H9 (cell line): ENCODE results near the gene SLC22A15. TPM values are rescaled to one million over a fixed set of nuclear protein-coding genes. Genes with fewer than 3 reads are reported as not detected.
A peak's percentile ranks its signal among the peaks of the same experiment; 100 is the strongest.

Experiments
- DNase-seq: peaks from one replicate; pipeline ENCODE4 v3.0.0-alpha.2; 2017
- H2AFZ ChIP-seq: one replicate; pipeline ENCODE4 v1.6.1; 2013; ENCODE audit warnings: mild to moderate bottlenecking, low read length, control low read depth, moderate library complexity
- H2AK5ac ChIP-seq: 2 replicates; pipeline ENCODE4 v1.6.1; 2013; ENCODE audit warnings: low read length, control low read depth, mixed read lengths; ENCODE audit not compliant: insufficient read length
- H2BK120ac ChIP-seq: one replicate; pipeline ENCODE4 v1.6.1; 2013; ENCODE audit warnings: low read depth, mild to moderate bottlenecking, low read length, control low read depth, inconsistent platforms; ENCODE audit not compliant: poor library complexity, severe bottlenecking
- H2BK12ac ChIP-seq: 2 replicates; pipeline ENCODE4 v1.6.1; 2013; ENCODE audit warnings: low read length, control low read depth, mixed read lengths, low read depth; ENCODE audit not compliant: insufficient read length
- H2BK15ac ChIP-seq: 2 replicates; pipeline ENCODE4 v1.6.1; 2013; ENCODE audit warnings: low read depth, low read length, control low read depth
- H2BK20ac ChIP-seq: one replicate; pipeline ENCODE4 v1.6.1; 2013; ENCODE audit warnings: low read depth, mild to moderate bottlenecking, low read length, control low read depth, inconsistent platforms; ENCODE audit not compliant: poor library complexity, severe bottlenecking
- H2BK5ac ChIP-seq: 2 replicates; pipeline ENCODE4 v1.6.1; 2013; ENCODE audit warnings: low read length, control low read depth, mixed read lengths; ENCODE audit not compliant: insufficient read length
- H3K14ac ChIP-seq: 2 replicates; pipeline ENCODE4 v1.6.1; 2013; ENCODE audit warnings: low read length, control low read depth; ENCODE audit not compliant: insufficient read depth
- H3K18ac ChIP-seq: 2 replicates; pipeline ENCODE4 v1.6.1; 2013; ENCODE audit warnings: low read depth, mild to moderate bottlenecking, mixed read lengths, low read length, control low read depth; ENCODE audit not compliant: insufficient read length
- H3K23ac ChIP-seq: 2 replicates; pipeline ENCODE4 v1.6.1; 2013; ENCODE audit warnings: low read length, control low read depth, mixed read lengths, low read depth; ENCODE audit not compliant: insufficient read length
- H3K23me2 ChIP-seq: 2 replicates; pipeline ENCODE4 v1.6.1; 2013; ENCODE audit warnings: low read depth, mild to moderate bottlenecking, mixed read lengths, low read length, control low read depth; ENCODE audit not compliant: insufficient read length, poor library complexity, severe bottlenecking
- H3K27ac ChIP-seq: 2 replicates; pipeline ENCODE4 v1.5.1; 2013; ENCODE audit warnings: low read length, control low read depth, mixed read lengths, low read depth; ENCODE audit not compliant: insufficient read length
- H3K27me3 ChIP-seq: 2 replicates; pipeline ENCODE4 v1.6.1; 2013; ENCODE audit warnings: low read length, control low read depth, inconsistent platforms; ENCODE audit not compliant: insufficient read depth
- H3K4ac ChIP-seq: 2 replicates; pipeline ENCODE4 v1.6.1; 2013; ENCODE audit warnings: low read depth, mild to moderate bottlenecking, control low read depth, inconsistent platforms, low read length, moderate library complexity
- H3K4me1 ChIP-seq: 2 replicates; pipeline ENCODE4 v1.6.1; 2013; ENCODE audit warnings: low read length, control low read depth, inconsistent platforms; ENCODE audit not compliant: insufficient read depth
- H3K4me2 ChIP-seq: 2 replicates; pipeline ENCODE4 v1.6.1; 2013; ENCODE audit warnings: low read length, control low read depth, mixed read lengths; ENCODE audit not compliant: insufficient read length, insufficient read depth
- H3K56ac ChIP-seq: 2 replicates; pipeline ENCODE4 v1.6.1; 2013; ENCODE audit warnings: low read depth, mild to moderate bottlenecking, mixed read lengths, low read length, control low read depth; ENCODE audit not compliant: insufficient read length
- H3K79me1 ChIP-seq: 2 replicates; pipeline ENCODE4 v1.6.1; 2013; ENCODE audit warnings: low read depth, mild to moderate bottlenecking, moderate library complexity, low read length, control low read depth, inconsistent platforms; ENCODE audit not compliant: insufficient read depth, poor library complexity, severe bottlenecking
- H3K79me2 ChIP-seq: 2 replicates; pipeline ENCODE4 v1.6.1; 2013; ENCODE audit warnings: low read length, control low read depth, inconsistent platforms; ENCODE audit not compliant: insufficient read depth
- H3K9ac ChIP-seq: 2 replicates; pipeline ENCODE4 v1.6.1; 2013; ENCODE audit warnings: low read length, control low read depth, mixed read lengths; ENCODE audit not compliant: insufficient read length; ENCODE audit errors: extremely low read depth
- H3K9me3 ChIP-seq: one replicate; pipeline ENCODE4 v1.6.1; 2013; ENCODE audit warnings: low read depth, low read length, inconsistent platforms; ENCODE audit not compliant: control insufficient read depth
- H3T11ph ChIP-seq: one replicate; pipeline ENCODE4 v1.6.1; 2013; ENCODE audit warnings: mild to moderate bottlenecking, low read length, control low read depth, inconsistent platforms
- H4K20me1 ChIP-seq: one replicate; pipeline ENCODE4 v1.6.1; 2013; ENCODE audit not compliant: control insufficient read depth, insufficient read length, insufficient read depth
- H4K5ac ChIP-seq: 2 replicates; pipeline ENCODE4 v1.6.1; 2013; ENCODE audit warnings: low read depth, mild to moderate bottlenecking, mixed read lengths, low read length, control low read depth; ENCODE audit not compliant: insufficient read length
- H4K8ac ChIP-seq: replicated peaks from 2 replicates; pipeline ENCODE4 v1.6.1; 2013; ENCODE audit warnings: low read length, control low read depth, mixed read lengths, low read depth; ENCODE audit not compliant: insufficient read length
- H4K91ac ChIP-seq: 2 replicates; pipeline ENCODE4 v1.6.1; 2013; ENCODE audit warnings: low read depth, mild to moderate bottlenecking, moderate library complexity, mixed read lengths, low read length, control low read depth; ENCODE audit not compliant: insufficient read length
- H3K27ac Mint-ChIP-seq, 3 experiments: 2 replicates in 2 of 3; 3 replicates in 1 of 3; pipeline ENCODE4 v1.8.0; 2020 to 2021; ENCODE audit warnings: mixed read lengths in 3 of 3, mild to moderate bottlenecking in 1 of 3, moderate library complexity in 1 of 3
- H3K27me3 Mint-ChIP-seq: 2 replicates; pipeline ENCODE4 v1.8.0; 2021; ENCODE audit warnings: low read depth, mild to moderate bottlenecking, moderate library complexity, mixed read lengths
- H3K36me3 Mint-ChIP-seq, 3 experiments: 2 replicates in 2 of 3; 3 replicates in 1 of 3; pipeline ENCODE4 v1.8.0; 2020 to 2021; ENCODE audit warnings: low read depth in 3 of 3, mixed read lengths in 3 of 3; ENCODE audit not compliant: insufficient read depth in 1 of 3
- H3K4me1 Mint-ChIP-seq, 2 experiments: 2 replicates each; pipeline ENCODE4 v1.8.0; 2020; ENCODE audit warnings: mixed read lengths in 2 of 2
- H3K4me3 Mint-ChIP-seq, 2 experiments: 2 replicates in 1 of 2; 3 replicates in 1 of 2; pipeline ENCODE4 v1.8.0; 2020 to 2021; ENCODE audit warnings: mild to moderate bottlenecking in 2 of 2, mixed read lengths in 2 of 2, moderate library complexity in 1 of 2
- H3K9me3 Mint-ChIP-seq, 2 experiments: 2 replicates in 1 of 2; 3 replicates in 1 of 2; pipeline ENCODE4 v1.8.0; 2020; ENCODE audit warnings: mild to moderate bottlenecking in 2 of 2, mixed read lengths in 2 of 2, moderate library complexity in 1 of 2
- WGBS: extraction: QIAGEN DNeasy Blood & Tissue Kit; methylation state at CpG from one replicate; pipeline ENCODE4 v1.1.7; 2013; ENCODE audit warnings: missing lambda C conversion rate, low lambda C conversion rate, mixed read lengths; ENCODE audit not compliant: insufficient read length; ENCODE audit errors: extremely low coverage; 5-methylcytosine and 5-hydroxymethylcytosine counted together
- total RNA-seq: library from RNA; stranded (reverse); gene quantifications from 2 replicates; pipeline ENCODE4 v1.2.1, GENCODE V29; 2021
- TF ChIP-seq, protein P1 (sequence below): fragments of 200-600 bp; sonication (generic); conservative IDR thresholded peaks from 3 replicates; pipeline ENCODE4 v1.8.0; 2021; ENCODE audit warnings: antibody characterized with exemption, mild to moderate bottlenecking

The SLC22A15 gene
- total RNA-seq, 1 experiment from 2014 or later: 3.2 TPM

DNA sequence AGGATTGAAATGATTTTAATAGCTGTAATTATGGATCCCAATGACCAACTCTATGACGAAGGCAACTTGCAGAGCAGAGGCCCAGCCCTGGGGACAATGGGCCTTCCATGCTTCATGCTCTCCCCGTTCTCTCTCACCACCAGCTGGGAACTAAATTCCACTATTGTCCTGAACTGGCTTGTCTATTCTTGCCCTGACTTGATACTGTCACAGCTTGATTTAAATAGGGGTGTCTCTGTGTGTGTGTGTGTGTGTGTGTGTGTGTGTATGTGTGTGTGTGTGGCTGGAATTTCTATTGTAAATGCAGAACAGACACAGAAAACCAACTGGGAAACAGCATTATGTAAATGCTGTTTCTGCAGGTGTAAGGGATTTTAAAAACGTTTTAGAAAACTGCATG lies 57.0 kb downstream of the SLC22A15 start:
- Histone ChIP-seq H4K5ac (no peak overlapping the region), H3K79me1 (no peaks in the 10 kb centered on the region), H3T11ph (no peak overlapping the region), H2BK12ac (no peak overlapping the region), H3K79me2 (no peaks in the 10 kb centered on the region), H3K27me3 (no peaks in the 10 kb centered on the region), H3K9ac (no peak overlapping the region), H4K91ac (no peak overlapping the region), H2BK15ac (no peak overlapping the region), H2AK5ac (no peak overlapping the region), H4K8ac (no peak overlapping the region), H2BK20ac (no peak overlapping the region), H3K18ac (no peak overlapping the region), H3K4me2 (no peak overlapping the region), H3K27ac (no peak overlapping the region), H2BK5ac (no peak overlapping the region), H4K20me1 (no peaks in the 10 kb centered on the region), H3K9me3 (no peaks in the 10 kb centered on the region), H2BK120ac (no peak overlapping the region), H3K14ac (no peak overlapping the region), H3K23ac (no peak overlapping the region), H3K4ac (no peak overlapping the region), H2AFZ (no peak overlapping the region), H3K56ac (no peak overlapping the region), H3K23me2 (no peaks in the 10 kb centered on the region), H3K4me1 (no peaks in the 10 kb centered on the region)
- TF ChIP-seq, protein P1, sequence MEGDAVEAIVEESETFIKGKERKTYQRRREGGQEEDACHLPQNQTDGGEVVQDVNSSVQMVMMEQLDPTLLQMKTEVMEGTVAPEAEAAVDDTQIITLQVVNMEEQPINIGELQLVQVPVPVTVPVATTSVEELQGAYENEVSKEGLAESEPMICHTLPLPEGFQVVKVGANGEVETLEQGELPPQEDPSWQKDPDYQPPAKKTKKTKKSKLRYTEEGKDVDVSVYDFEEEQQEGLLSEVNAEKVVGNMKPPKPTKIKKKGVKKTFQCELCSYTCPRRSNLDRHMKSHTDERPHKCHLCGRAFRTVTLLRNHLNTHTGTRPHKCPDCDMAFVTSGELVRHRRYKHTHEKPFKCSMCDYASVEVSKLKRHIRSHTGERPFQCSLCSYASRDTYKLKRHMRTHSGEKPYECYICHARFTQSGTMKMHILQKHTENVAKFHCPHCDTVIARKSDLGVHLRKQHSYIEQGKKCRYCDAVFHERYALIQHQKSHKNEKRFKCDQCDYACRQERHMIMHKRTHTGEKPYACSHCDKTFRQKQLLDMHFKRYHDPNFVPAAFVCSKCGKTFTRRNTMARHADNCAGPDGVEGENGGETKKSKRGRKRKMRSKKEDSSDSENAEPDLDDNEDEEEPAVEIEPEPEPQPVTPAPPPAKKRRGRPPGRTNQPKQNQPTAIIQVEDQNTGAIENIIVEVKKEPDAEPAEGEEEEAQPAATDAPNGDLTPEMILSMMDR: no peak
- H3K36me3 Mint-ChIP-seq: peaks cover 0 to 6% (median 0%) of the 10 kb centered on the region in 3 experiments; a peak in 1 of 7 replicates
- H3K4me3 Mint-ChIP-seq: no peak overlapping the region
- H3K27ac Mint-ChIP-seq: peak overlapping the region in 2 of 3 experiments; percentile 12 to 23; a peak in 2 of 7 replicates
- H3K9me3 Mint-ChIP-seq: no peaks in the 10 kb centered on the region
- no peak for DNase-seq
- H3K27me3 Mint-ChIP-seq: no peaks in the 10 kb centered on the region
- WGBS: no CpG with 5 or more reads among the region's 3 CpGs
- peaks cover 3 to 21% of the 10 kb centered on the region in 2 experiments for H3K4me1 Mint-ChIP-seq
